ENCODE results near the gene MYH4. TPM values are rescaled to one million over a fixed set of nuclear protein-coding genes. Genes with fewer than 3 reads are reported as not detected.
A peak's percentile ranks its signal among the peaks of the same experiment; 100 is the strongest.

The MYH4 gene
- total and polyA plus RNA-seq, 9 of the 15 experiments (the other 6 are each of a cell fraction or from before 2014, with no cell fraction given): not detected

GRCh38 chr17:10482252-10482651, 12.9 kb upstream of the MYH4 start:
- H3K9ac ChIP-seq (ENCODE audit: insufficient read depth in 1 of 2, low read depth in 2 of 2, low read length in 2 of 2): no peak overlapping the region
- FAIRE-seq: no peak
- intact Hi-C loops (cut with micrococcal nuclease) (no loop called here), in situ Hi-C loops (cut with MboI) (no loop called here)
- H3K27me3 ChIP-seq (ENCODE audit: control insufficient read depth in 2 of 2, insufficient read depth in 2 of 2, low read length in 2 of 2): no peaks in the 10 kb centered on the region
- no peaks in the 10 kb centered on the region for H3K9me3 ChIP-seq (replicated peaks; ENCODE audit: control insufficient read depth, insufficient read depth, low read depth, low read length)
- no peak for ATAC-seq
- no peak for DNase-seq (ENCODE audit: extremely low read depth in 1 of 4, low spot score in 3 of 4)
- no TSS peak for BruUV-seq (replicated peaks)
- POLR2A ChIA-PET: no interaction called here
- no peak overlapping the region for H3K4me3 ChIP-seq
- H3K4me1 ChIP-seq (replicated peaks in 1 of 2; ENCODE audit: control insufficient read depth in 2 of 2, insufficient read depth in 2 of 2, low read length in 2 of 2): no peaks in the 10 kb centered on the region
- H3K27ac ChIP-seq (ENCODE audit: extremely low read depth, low read depth, low read length): no peak overlapping the region
- no peaks in the 10 kb centered on the region for H3K79me2 ChIP-seq (ENCODE audit: control insufficient read depth, insufficient read depth, low read length)
- CTCF ChIA-PET (ENCODE audit: low intra/inter-chr PET ratio): no interaction called here
- WGBS (ENCODE audit: insufficient coverage, low coverage, missing lambda C conversion rate): 0% methylated on average over 1 of the region's 1 CpG
- no peak overlapping the region for H3K4me2 ChIP-seq (ENCODE audit: insufficient read depth, low read length)
- no peaks in the 10 kb centered on the region for H3K36me3 ChIP-seq (ENCODE audit: control insufficient read depth, insufficient read depth, low read length)
- H3K9me1 ChIP-seq (ENCODE audit: control insufficient read depth, insufficient read depth, low read length): no peaks in the 10 kb centered on the region
- no peak overlapping the region for H2AFZ ChIP-seq (ENCODE audit: low read depth, low read length)
- TF ChIP-seq MCM7 (IDR thresholded peaks at IDR 0.05) (no peak), TOE1 (IDR thresholded peaks at IDR 0.05; ENCODE audit: borderline replicate concordance) (no peak), TOE1 (CRISPR knock-in tag; IDR thresholded peaks at IDR 0.05; ENCODE audit: borderline replicate concordance, low read depth) (no peak), BDP1 (IDR thresholded peaks at IDR 0.05; ENCODE audit: insufficient read depth, insufficient read length) (no peak), CEBPG (CRISPR knock-in tag; IDR thresholded peaks at IDR 0.05) (no peak), CEBPG (tag; conservative IDR thresholded peaks at IDR 0.05 in 1 of 2, IDR thresholded peaks at IDR 0.05 in 1 of 2) (peak in 1 of 2 experiments; percentile 29; a peak in 1 of 4 replicates)
- H4K20me1 ChIP-seq (replicated peaks; ENCODE audit: control insufficient read depth, insufficient read depth, low read length): no peaks in the 10 kb centered on the region

DNA sequence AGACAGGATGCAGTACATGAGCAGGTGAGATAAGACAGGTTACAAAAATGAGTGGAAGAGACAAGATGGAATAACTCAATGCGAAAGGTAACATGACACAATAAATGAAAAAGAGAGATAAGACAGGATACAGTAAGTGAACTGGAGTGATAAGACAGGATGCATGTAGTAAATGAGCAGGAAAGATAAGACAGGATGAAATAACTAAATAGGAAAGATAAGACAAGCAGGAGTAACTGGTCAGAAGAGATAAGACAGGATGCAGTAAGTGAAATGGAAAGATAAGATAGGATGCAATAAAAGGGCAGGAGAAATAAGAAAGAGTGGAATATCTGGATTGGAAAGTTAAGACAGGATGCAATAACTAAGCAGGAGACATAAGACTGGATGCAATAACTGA, 8.3 kb upstream of the MYH4 start:
- in situ Hi-C loops (cut with MboI) (no loop called here), intact Hi-C loops (cut with micrococcal nuclease) (no loop called here)
- H3K4me2 ChIP-seq (ENCODE audit: insufficient read depth, low read length): no peak overlapping the region
- ATAC-seq (no peak), FAIRE-seq (no peak), DNase-seq (ENCODE audit: extremely low read depth in 1 of 4, low spot score in 3 of 4) (no peak)
- H3K27me3 ChIP-seq (ENCODE audit: control insufficient read depth in 2 of 2, insufficient read depth in 2 of 2, low read length in 2 of 2): no peaks in the 10 kb centered on the region
- H3K27ac ChIP-seq (ENCODE audit: extremely low read depth, low read depth, low read length): no peak overlapping the region
- ChIA-PET POLR2A (no interaction called here), CTCF (ENCODE audit: low intra/inter-chr PET ratio) (no interaction called here)
- no TSS peak for BruUV-seq (replicated peaks)
- H3K79me2 ChIP-seq (ENCODE audit: control insufficient read depth, insufficient read depth, low read length): no peaks in the 10 kb centered on the region
- WGBS (ENCODE audit: insufficient coverage, low coverage, missing lambda C conversion rate): 18% methylated on average over 1 of the region's 1 CpG
- no peak overlapping the region for H2AFZ ChIP-seq (ENCODE audit: low read depth, low read length)
- no peaks in the 10 kb centered on the region for H3K4me1 ChIP-seq (replicated peaks in 1 of 2; ENCODE audit: control insufficient read depth in 2 of 2, insufficient read depth in 2 of 2, low read length in 2 of 2)
- H4K20me1 ChIP-seq (replicated peaks; ENCODE audit: control insufficient read depth, insufficient read depth, low read length): no peaks in the 10 kb centered on the region
- H3K4me3 ChIP-seq: no peak overlapping the region
- no peaks in the 10 kb centered on the region for H3K9me1 ChIP-seq (ENCODE audit: control insufficient read depth, insufficient read depth, low read length)
- no peaks in the 10 kb centered on the region for H3K9me3 ChIP-seq (replicated peaks; ENCODE audit: control insufficient read depth, insufficient read depth, low read depth, low read length)
- H3K36me3 ChIP-seq (ENCODE audit: control insufficient read depth, insufficient read depth, low read length): no peaks in the 10 kb centered on the region
- H3K9ac ChIP-seq (ENCODE audit: insufficient read depth in 1 of 2, low read depth in 2 of 2, low read length in 2 of 2): no peak overlapping the region
- no peak for TF ChIP-seq MBD1 (CRISPR knock-in tag; IDR thresholded peaks at IDR 0.05)
- TF ChIP-seq TAL1 (IDR thresholded peaks at IDR 0.05): peak; percentile 78
- no peak for TF ChIP-seq SRSF9 (IDR thresholded peaks at IDR 0.05; ENCODE audit: borderline replicate concordance, low read depth, low read length)
- TF ChIP-seq NFIC (IDR thresholded peaks at IDR 0.05): no peak
- no peak for TF ChIP-seq MYC (IDR thresholded peaks at IDR 0.05; ENCODE audit: low read depth, low read length)
- no peak for TF ChIP-seq MYC (CRISPR knock-in tag; IDR thresholded peaks at IDR 0.05; ENCODE audit: borderline replicate concordance, low read depth)
- no peak for TF ChIP-seq JUND (IDR thresholded peaks at IDR 0.05; ENCODE audit: borderline replicate concordance, low read depth, low read length)
- no peak for TF ChIP-seq JUND (tag; IDR thresholded peaks at IDR 0.05; ENCODE audit: borderline replicate concordance, low read depth, low read length)
- no peak for TF ChIP-seq ZNF740 (CRISPR knock-in tag; IDR thresholded peaks at IDR 0.05)
- no peak for TF ChIP-seq ZNF740 (tag; IDR thresholded peaks at IDR 0.05)
- TF ChIP-seq BRF1 (IDR thresholded peaks at IDR 0.05; ENCODE audit: borderline replicate concordance, extremely low read depth, insufficient read length): no peak
